ENCODE measurements around the gene DYNC1H1.
"Not testable (repeated sequence)": the region's sequence is repeated elsewhere in the genome, so short reads cannot be mapped to it uniquely, and the experiment has no call there.

DYNC1H1 gene

GRCh38 chr14:102063808-102064429 is 99.5 kb downstream of the DYNC1H1 start:
- DNase-seq (ENCODE audit: low read depth in 2 of 2), result no peak

GRCh38 chr14:102064590-102064989 is 100.2 kb downstream of the DYNC1H1 start:
- not testable (repeated sequence) for DNase-seq (ENCODE audit: low read depth in 2 of 2)

GRCh38 chr14:102066041-102066451 is 101.7 kb downstream of the DYNC1H1 start:
- no peak for DNase-seq (ENCODE audit: low read depth in 2 of 2)

GRCh38 chr14:102071283-102071998 is 107.1 kb downstream of the DYNC1H1 start:
- no peak for DNase-seq (ENCODE audit: low read depth in 2 of 2)

- DNase-seq (ENCODE audit: low read depth in 2 of 2), result no peak
These were observed 110.1 kb downstream of the DYNC1H1 start for GRCh38 chr14:102074415-102074964.

- DNase-seq (ENCODE audit: low read depth in 2 of 2), result no peak
These were observed 110.8 kb downstream of the DYNC1H1 start for GRCh38 chr14:102075155-102075554.

- DNase-seq (ENCODE audit: low read depth in 2 of 2), result no peak
These were observed 113.0 kb downstream of the DYNC1H1 start for GRCh38 chr14:102077382-102077709.

- not testable (repeated sequence) for DNase-seq (ENCODE audit: low read depth in 2 of 2)
These were observed 114.0 kb downstream of the DYNC1H1 start for GRCh38 chr14:102078361-102078791.

- DNase-seq (ENCODE audit: low read depth in 2 of 2), result no peak
These were observed 114.7 kb downstream of the DYNC1H1 start for GRCh38 chr14:102078831-102079699.

- DNase-seq (ENCODE audit: low read depth in 2 of 2), result no peak
These were observed 115.3 kb downstream of the DYNC1H1 start for GRCh38 chr14:102079700-102079979.

- DNase-seq (ENCODE audit: low read depth in 2 of 2), result no peak
These were observed 116.1 kb downstream of the DYNC1H1 start for GRCh38 chr14:102080183-102081080.

- no peak for DNase-seq (ENCODE audit: low read depth in 2 of 2)
These were observed 117.1 kb downstream of the DYNC1H1 start for GRCh38 chr14:102081231-102082080.

GRCh38 chr14:102084522-102084921 is 120.1 kb downstream of the DYNC1H1 start:
- not testable (repeated sequence) for DNase-seq (ENCODE audit: low read depth in 2 of 2)

- no peak for DNase-seq (ENCODE audit: low read depth in 2 of 2)
These were observed 120.6 kb downstream of the DYNC1H1 start for GRCh38 chr14:102084931-102085330.

GRCh38 chr14:102085488-102085887 is 121.1 kb downstream of the DYNC1H1 start:
- DNase-seq (ENCODE audit: low read depth in 2 of 2), result no peak

- peak; percentile 27 to 30 for DNase-seq (ENCODE audit: low read depth in 2 of 2)
These were observed 121.8 kb downstream of the DYNC1H1 start for GRCh38 chr14:102085948-102086708.

GRCh38 chr14:102086709-102086971 is 122.3 kb downstream of the DYNC1H1 start:
- no peak for DNase-seq (ENCODE audit: low read depth in 2 of 2)

GRCh38 chr14:102086972-102087761 is 122.8 kb downstream of the DYNC1H1 start, which contains the start of gene HSP90AA1:
Gene HSP90AA1, minus strand, starts transcription at chr14:102087044. Its CDS starts 666 bp downstream, at chr14:102086378.
- peak; percentile 96 to 97 for DNase-seq (ENCODE audit: low read depth in 2 of 2)

- DNase-seq (ENCODE audit: low read depth in 2 of 2), result no peak
These were observed 123.3 kb downstream of the DYNC1H1 start for GRCh38 chr14:102087762-102088011.
